DMS153 (cell line): ENCODE data around the gene ANKRD39.
"Not testable (repeated sequence)": the region's sequence is repeated elsewhere in the genome, so short reads cannot be mapped to it uniquely, and the experiment has no call there.

Source experiments
- DNase-seq: peaks from one replicate; lab custom pipeline; 2025; lab: John Stamatoyannopoulos, UW

The ANKRD39 gene

DNA sequence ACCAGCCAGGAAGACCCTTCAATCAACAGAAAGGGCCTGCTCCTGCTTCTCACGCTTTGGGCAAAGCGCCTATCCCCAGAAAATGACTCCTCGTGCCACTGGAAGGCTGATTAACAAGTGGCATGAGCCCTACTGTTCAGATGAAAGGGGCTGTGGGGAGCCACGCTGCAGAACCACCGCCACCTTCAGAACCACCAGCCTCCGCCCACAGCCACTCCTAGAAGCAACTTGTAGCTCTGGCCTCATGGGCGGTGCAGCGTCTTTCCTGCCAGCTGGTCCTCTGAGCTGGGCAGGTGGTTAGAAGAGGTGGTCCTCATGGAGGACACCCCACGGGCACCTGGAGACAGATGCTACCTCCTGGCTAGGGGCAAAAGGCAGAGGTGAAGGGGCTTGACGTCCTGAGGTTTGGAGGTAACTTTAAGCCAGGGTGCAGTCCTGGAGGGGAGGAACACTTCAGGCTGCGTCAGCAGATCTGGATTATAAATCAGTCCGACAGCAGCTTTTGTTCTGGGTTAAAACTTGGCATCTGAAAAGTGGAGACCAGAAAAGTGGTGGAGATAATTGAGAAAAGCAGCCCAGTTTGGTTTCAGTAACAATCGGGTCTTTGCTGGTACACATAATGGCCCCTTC, 12.9 kb upstream of the ANKRD39 start:
- DNase-seq = peak; percentile 27

DNA sequence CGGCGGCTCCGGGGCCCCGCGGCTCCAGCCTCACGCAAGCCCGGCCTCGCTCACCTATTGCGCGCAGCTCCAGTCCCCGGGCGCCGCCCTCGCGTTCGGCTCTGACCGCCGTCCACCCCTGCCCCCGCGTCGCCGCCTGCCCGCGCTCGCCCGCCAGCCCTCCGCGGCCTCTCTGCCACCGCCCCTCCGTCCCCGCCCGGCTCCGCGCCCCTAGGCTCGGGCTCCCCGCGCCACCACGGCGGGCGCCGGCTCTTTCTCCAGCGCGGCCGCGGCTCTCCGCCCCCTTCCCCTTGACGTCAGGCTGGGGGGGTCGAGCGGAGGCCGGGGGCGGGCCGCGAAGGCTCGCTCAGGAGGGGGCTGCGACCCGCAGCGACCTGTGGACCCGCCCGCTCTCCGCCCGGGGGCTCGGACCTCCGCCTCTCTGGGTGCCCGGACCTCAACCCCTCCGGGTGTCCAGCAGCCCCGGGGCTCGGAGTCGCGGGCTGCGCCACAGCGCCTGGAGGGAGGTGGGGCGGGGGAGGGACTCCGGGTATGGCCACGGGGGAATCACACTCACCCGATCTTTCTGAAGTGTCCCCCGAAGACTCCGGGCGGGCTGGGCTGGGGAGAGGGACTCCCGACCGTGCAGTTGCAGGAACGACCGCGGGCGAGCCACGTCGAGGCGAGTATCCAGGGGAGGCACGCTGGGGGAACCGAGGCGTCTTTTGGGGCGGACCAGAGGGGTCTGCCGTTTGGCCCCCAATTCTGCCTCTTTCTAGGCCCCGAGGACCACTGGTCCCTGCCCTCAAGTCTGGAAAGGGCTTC, 12.2 kb upstream of the ANKRD39 start, which contains the start of gene SEMA4C:
SEMA4C (minus strand) TSS at position 259 of the 804 bp plus-strand sequence. CDS start 2,194 bp downstream, outside the sequence.
- DNase-seq = no peak

DNA sequence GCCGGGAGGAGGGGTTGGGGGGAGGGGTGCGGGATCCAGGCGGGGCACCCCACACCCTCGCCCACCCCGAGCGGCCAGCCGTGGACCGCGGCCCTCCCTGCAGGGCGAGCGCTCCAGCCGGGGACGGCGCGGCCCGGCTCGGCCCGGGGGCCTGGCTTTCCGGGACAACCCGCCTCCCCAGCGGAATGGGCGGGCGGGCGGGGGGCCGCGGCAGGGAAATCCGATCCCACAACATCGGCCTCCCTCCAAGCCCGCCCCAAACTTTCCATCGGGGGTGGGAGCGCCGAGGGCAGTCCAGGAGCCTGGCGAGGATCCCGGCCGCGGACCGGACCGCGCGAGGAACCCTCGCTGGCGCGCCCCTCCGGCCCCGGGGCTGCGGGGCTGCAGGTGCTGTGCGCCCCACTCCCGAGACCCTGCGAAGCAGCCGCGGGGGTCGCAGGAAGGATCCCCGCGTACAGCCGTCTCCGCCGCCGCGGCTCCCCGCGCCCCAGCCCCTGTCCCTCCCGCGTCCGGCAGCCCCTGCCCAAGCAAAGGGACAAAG, 11.5 kb upstream of the ANKRD39 start:
- DNase-seq = no peak

DNA sequence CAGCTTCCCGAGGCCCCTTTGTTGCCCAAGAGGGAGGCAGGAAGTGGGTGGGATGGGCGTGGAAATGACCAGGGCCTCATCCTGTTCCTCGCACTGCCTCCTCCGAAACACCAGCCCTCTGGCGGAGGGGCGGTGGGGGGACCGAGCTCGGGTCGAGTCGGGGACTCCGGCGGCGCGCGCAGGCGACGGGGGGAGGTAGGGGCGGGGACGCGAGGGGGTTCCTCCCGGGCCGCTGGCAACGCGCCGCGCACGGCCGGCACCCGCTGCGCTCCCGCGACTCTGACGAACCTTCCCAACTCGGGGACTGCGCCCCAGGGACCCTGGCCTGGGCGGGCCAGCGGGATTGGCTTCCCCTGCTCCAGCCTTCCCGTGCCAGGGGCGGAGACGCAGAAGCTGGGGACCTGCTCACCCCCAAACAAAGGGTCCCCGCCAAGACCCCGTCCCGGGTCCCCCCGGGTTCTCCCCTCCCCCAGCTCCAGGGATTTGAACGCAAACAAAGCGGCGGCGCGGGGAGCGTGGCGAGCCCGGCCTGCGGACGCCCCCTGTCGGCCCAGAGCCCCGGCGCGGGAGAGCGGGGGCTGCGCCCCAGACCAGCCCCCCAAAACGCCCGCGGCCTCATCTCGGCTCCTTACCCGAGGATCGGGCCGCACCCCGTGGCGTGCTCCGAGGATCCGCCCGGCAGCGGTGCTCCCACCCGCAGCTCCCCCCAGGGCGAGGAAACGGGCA, 10.9 kb upstream of the ANKRD39 start:
- peak; percentile 64 for DNase-seq

DNA sequence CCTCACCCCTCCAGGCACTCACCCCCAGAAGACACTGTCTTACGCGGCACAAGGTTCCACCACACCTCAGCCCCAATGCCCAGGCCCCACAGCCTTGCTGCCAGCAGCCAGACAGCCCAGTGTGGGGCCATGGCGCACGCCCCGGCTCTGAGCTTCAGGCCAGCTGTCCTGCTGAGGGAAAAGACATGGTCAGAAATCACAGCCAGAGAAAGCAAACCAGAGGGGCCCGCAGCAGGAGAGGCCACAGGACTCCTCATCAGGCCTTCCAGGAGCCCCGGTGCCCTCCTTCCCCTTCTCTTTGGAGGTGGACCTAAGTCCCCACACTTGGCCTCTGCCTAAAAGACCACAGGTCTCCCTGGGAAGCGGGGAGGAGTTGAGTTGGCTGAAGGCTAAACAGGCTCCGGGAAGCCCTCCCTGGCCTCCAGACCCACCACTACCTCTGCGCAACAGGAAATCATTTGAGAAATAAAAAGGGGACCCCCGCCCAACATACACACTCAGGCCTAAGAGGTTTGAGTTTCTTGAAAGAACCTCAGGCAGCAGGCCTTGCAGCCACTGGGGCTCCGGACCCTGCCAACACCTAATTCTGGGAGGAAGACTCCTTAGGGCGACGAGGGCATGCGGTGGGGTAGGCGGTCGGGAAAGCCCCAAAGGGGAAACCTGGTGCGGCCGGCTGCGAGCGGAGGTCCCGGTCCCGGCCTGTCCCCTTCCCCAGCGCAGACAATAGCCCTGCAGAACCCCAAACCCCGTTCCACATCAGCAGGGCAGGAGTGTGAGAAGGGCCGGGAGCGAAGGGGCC, 10.1 kb upstream of the ANKRD39 start:
- DNase-seq = no peak

DNA sequence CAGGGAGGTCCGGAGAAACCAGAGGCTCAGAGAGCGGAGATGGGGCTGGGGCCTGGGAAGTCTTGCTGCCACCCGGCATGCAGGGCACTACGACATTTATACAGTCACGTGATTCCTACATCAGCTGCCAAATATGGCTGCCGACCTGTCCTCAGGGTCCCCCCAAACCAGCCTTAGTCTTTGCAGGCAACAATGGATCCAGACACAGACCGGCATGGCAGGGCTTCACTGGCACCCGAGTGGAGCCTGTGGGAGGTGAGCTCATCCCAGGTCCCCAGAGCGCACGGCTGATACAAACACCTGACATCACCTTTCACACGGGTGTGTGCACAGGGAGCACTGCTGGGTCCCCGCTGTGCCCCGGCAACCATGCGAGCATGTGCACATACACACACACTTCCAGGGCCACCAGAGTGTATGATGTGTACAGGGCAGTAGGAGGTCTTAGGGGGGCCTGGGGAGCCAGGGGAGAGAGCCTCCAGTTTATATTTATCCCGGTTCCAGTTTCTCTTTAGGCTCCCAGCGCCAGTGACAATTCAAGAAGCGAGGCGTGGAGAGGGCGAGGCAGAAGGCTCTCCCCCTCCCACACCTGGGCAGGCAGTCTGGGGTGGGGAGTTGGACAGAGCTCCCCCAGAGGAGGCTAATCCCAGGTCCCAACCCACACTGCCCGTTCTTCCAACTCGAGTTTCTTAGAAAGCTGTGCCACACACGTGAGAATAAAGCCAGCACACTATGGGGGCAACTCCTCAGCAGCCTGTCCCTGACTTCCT, 9.4 kb upstream of the ANKRD39 start:
- DNase-seq = no peak

DNA sequence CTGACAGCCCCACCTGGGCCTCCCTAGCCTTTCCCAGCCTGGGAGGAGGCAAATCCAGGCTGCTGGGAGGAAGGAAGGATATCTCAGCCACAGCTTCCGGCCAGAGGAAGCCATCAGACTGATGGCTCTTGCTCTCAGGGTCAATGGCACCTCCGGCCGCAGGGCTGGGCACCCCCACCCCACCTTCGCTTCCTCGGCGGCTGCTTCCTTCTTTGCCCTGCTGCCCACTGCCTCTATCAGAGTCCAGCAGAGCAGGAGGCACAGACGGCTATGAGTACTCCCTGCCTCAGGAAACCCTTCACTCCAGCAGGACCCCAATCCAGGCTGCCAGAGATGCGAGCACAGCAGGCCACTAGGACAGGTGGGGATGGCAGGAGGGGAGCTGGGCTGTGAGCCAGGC, 8.8 kb upstream of the ANKRD39 start:
- DNase-seq = no peak

DNA sequence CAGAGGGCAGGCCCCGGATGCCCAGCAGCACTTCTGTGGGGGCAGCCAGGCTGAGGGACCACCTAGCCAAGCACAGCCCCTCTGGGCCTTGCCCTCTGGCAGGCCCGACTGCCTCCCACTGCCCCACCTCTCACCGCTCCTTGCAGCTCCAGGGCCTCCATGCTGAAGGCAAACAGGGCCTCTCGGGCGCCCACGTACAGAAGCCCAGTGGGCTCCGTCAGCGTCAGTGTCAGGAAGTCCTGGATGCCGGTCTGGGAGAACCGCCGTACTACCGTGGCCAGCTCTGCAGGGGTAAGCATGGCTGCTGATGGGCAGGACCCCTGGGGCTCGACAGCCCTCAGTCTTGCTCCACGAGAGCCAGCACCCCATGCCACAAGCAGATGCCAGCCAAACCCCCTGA, 8.3 kb upstream of the ANKRD39 start:
- no peak for DNase-seq

DNA sequence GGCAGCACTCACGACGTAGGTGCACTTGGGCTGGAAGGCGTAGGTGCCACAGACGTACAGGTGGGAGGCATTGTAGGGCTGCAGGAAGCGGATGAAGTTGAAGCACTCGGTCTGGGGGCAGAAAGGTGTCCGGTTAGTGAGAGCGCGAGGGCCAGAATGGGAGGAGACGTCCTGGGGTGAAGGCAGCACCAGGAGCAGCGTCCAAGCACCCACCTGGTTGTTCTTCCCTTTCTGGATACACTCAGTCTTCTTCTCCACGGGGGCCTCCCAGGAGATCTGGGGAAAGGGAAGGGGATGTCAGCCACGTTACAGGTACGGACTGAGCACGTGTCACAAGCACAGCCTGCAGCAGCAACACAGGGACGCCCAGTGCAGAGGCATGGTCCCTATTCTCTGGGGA, 7.8 kb upstream of the ANKRD39 start:
- DNase-seq = no peak

DNA sequence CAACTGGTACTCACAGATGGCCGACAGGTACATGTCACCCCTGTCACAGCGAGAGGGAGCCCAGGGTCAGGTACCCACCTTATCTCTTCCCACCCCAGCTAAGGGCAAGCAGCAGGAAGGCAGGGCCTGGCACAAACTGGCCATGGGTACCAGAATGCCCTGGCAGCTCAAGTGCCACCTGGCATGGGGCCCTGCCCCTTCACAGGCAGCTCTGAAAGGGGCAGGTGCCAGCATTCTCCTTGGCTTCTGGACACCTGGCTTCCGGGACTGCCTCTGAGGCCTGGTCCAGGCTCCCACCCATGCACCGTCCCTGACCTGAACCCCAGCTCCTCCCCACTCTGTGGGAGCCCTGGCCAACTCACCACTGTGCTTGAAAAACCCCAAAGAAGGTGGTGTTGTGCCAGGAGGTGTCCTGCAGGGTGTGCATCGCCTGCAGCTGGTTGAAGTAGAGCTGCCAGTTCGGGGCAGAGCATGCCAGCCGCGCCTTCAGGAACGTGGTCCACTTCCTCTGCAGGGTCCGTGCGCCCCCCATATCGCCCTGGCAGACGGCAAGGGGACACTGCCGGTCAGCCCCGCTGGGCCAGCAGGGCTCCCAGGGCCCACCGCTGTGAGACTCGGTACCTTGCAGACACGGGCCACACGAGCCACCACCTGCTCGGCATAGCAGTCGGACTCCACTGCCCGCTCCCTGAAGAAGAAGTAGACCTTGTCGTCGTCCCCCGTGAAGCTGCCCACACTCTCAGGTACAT, 6.7 kb upstream of the ANKRD39 start:
- DNase-seq = no peak

DNA sequence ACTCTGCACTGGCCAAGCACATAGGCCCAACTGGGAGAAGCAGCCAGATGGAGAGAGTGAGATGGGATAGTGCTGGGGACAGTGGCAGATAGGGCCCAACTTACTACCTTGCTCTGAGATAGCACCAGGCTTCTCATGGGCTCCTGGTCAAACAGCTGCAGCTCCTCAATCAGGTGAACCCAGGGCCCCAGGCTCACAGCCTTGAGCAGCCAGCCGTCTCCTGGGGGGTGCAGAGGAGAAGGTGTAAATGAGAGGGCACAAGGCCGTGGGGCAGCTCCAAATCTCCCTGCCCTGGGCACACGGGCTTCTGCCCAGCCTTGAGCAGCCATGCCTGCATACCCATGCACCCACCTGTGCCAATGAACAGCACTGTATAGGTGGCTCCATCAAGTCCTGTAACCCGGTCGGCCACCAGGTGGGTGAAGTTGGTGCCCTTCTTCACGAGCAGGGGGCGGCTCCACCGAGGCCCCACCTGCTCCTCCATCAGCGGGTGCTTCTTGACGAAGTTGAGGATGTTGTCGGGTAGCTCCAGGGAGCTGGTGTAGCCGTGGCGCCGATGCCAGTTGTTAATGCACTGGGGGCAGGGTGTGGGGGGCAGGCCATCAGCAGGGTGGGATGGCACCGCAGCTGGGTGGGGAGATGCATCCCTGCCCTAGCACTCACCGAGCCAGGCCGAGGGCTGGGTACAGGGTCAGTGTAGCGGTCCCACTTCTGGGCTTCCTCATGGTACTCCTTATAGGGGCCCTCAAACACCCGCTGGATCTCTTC, 5.9 kb upstream of the ANKRD39 start:
- no peak for DNase-seq

DNA sequence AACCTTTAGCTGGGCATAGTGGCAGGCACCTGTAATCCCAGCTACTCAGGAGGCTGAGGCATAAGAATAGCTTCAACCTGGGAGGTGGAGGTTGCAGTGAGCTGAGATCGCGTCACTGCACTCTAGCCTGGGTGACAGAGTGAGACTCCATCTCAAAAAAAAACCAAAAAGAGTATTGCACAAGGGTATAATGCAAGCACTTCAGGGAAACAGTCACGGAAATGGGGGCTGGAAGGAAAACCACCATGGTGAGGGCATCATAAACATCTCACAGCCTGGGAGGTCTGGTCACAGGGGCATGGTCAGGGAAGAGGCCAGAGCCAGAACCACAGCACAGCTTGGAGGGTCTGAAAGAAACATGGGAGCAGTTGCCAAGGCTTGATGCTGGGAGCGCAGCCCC, 5.2 kb upstream of the ANKRD39 start:
- not testable (repeated sequence) for DNase-seq

DNA sequence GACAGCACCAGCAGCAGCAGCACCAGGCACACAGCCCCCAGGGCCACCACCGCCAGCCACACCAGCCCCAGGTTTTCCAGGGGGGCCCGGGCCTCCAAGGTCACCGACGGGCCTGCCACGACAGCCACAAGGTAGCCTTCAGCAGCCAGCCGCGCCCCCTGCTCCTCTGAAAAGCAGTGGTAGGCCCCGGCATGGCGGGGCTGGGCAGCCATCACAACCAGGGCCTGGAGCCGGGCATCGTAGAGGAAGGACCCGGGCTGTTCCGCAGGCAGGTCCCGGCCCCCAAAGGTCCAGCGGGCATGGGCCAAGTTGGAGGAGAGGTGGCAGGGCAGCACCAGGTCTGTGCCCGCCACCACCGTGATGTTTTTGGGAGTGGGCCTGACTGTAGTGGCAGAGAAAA, 3.3 kb upstream of the ANKRD39 start:
- DNase-seq = no peak

DNA sequence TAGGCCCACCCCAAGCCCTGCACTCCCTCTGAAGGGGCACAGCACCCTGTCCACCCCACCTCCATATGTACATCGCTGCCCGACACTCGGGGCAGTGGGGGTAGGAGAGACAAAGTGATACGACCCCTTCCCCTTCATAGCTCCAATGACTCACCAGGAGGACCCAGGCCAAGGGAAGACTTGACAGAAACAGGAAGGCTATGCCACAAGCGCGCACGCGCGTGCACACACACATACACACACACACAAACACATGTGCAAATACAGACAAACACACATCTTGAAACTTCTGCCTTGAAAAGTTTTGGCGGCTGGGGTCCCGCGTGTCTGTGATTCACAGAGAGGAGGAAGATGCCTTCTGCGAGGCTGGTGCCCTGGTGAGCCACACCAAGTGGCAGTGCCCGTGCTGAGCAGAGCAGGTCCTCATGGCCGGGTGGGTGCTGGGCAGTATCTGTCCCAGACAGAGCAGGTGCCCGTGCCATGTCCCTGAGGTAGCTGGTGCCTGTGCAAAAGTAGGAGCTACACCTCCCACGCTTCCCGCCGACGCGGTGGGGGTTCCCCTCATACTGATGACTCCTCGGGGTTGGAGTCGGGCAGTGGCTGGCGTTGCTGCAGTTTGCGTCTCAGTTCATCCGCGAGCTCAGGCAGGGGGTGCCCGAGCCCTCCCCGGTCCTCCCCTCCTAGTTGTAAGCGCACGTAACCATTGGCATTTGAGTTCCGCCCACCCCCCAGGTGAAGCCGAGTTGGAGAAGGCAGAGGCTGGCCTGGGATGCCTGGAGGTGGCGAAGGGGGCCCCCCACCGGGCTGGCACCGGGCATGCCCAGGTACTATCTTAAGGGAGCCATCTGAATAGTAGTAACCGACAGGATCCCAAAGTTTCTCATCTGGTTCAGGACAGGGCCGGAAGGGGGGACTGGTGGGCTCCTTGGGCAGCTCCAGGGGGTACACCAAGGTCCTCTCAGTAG, 2.5 kb upstream of the ANKRD39 start:
- no peak for DNase-seq

DNA sequence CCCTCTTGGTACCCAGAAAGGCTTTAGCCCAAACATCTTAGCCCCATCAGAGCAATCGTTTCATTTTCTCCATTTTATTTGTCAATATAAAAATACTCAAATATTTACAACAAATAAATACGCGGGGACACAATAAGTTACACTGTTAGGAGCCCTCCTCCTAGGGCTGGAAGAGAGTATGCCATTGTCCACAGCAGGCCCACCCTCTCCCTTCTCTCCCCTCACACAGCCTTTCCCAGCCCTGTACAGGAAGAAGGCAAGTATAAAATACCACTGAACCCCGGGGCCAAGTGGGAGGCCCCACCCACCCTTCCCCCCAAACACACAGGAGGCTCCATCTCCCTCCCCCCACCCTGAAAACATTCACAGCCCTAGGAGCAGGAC, 1.9 kb upstream of the ANKRD39 start:
- no peak for DNase-seq

DNA sequence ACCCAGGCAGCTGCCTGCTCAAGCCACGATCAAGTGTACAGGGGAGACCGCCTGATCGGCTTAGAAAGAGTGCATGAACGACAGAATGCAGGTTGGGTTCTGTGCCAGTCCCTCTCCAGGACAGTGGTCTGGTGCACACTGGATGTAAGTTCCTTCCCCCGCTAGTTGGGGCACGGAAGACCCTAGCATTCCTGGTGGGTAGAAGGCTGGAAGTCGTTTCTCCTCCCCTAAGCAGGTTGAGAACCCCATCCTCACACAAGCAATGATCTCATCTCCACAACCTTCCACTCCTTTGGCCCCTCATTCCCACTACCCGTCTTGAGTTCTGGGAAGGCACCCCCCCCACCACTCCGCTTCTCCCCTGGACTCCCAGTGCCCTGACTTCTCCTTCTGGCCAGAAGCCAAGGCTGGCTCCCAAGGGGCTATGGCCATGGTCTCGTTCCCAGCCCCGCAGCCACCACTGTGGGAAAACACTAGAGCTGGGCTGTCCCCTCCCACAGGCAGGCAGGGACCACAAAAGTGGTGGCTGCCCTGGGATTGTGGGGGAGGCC, 1.4 kb upstream of the ANKRD39 start:
- no peak for DNase-seq

DNA sequence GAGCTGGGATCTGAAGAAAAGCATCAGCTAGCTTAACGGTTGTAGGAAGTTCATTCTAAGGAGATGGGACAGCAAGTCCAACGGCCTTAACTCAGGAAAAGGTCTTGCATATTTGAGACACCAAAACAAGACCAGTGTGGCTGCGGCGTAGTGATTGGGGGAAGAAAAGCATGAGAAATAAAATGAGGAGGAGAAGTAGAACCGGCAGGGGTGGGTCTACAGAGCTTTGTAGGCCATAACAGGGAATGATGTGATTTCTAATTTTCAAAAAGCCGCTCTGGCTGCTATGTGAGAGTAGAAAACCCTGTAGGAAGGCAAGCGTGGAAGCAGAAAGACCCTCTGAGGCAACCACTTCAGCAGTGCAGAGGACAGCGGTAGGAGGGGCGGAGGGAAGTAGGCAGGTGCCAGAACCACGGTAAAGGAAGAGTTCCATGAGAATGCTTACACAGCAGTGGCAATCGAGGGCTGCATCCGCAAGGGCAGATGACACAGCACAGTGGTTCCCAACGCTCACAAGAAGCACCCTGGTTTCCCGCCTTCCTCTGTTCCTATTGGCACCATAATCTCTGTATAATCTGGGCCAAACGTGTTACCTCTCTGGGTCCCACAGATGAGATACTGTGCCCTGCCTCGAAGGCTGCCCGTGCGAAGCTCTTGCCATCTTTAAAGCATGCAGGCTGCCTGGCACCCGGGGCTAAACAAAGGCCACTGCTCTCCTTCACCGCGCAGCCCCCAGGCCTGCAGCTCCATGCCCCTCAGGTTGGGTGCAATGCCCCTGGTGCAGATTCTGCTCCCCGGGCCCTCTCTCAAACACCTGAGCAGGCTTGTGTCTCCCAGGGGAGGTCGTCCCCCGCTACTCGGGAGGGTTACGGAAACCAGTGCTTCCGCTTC, 795 bp downstream of the ANKRD39 start:
- DNase-seq = peak; percentile 55
